PC-9 (cell line): Measurements from ENCODE around the gene TMOD1.

Experiments used
- EZH2 ChIP-seq: fragments of 200-600 bp; sonication (generic); IDR thresholded peaks from 2 replicates; pipeline ENCODE4 v1.8.0; 2017; ENCODE audit warnings: antibody characterized with exemption, low read depth
- TF ChIP-seq, protein P1 (sequence below): fragments of 200-600 bp; sonication (generic); conservative IDR thresholded peaks from 2 replicates; pipeline ENCODE4 v1.6.1; 2017; ENCODE audit warnings: mixed run types, antibody characterized with exemption, mild to moderate bottlenecking, moderate library complexity

DNA sequence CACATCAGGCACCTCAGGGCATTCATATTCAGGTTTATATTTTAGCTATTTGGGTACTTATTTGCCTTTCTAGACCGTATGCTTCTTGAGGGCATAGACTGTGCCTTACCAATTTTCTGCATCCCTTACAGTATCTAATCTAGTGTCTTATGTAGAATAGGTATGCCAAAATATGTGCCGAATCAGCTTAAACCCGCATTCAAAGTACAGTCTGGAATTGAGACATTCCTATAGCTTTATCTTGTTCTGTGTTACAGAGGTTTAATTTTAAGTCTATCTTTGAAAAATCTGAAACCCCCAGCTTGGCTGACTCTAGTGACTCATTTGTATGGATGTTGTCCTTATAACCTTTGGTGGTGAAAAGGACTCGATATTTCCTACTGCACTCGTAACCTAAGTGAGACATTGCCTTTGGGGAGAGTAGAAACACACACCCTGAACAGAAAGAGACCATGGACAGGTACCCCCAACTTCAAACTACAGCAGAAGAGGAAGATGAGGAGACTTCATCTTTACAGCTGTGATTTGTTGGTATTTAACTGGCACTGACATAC lies 27.0 kb upstream of the TMOD1 start:
- TF ChIP-seq, protein P1, sequence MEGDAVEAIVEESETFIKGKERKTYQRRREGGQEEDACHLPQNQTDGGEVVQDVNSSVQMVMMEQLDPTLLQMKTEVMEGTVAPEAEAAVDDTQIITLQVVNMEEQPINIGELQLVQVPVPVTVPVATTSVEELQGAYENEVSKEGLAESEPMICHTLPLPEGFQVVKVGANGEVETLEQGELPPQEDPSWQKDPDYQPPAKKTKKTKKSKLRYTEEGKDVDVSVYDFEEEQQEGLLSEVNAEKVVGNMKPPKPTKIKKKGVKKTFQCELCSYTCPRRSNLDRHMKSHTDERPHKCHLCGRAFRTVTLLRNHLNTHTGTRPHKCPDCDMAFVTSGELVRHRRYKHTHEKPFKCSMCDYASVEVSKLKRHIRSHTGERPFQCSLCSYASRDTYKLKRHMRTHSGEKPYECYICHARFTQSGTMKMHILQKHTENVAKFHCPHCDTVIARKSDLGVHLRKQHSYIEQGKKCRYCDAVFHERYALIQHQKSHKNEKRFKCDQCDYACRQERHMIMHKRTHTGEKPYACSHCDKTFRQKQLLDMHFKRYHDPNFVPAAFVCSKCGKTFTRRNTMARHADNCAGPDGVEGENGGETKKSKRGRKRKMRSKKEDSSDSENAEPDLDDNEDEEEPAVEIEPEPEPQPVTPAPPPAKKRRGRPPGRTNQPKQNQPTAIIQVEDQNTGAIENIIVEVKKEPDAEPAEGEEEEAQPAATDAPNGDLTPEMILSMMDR = no peak
- TF ChIP-seq EZH2 = no peak
